ENCODE measurements around the gene AFAP1L2.

AFAP1L2 gene

GRCh38 chr10:114278884-114279191, 125.5 kb downstream of the AFAP1L2 start:
- no peak for DNase-seq (ENCODE audit: low read depth)
- no peak overlapping the region for H3K4me3 ChIP-seq (ENCODE audit: low read length)
- no peak for TF ChIP-seq CTCF (conservative IDR thresholded peaks at IDR 0.05; ENCODE audit: low read length)

- no peak for TF ChIP-seq CTCF (conservative IDR thresholded peaks at IDR 0.05; ENCODE audit: low read length)
- DNase-seq (ENCODE audit: low read depth): no peak
- H3K4me3 ChIP-seq (ENCODE audit: low read length): no peak overlapping the region
Observed at GRCh38 chr10:114278140-114278883, 126.0 kb downstream of the AFAP1L2 start.

GRCh38 chr10:114276671-114277070, 127.6 kb downstream of the AFAP1L2 start:
- no peak for DNase-seq (ENCODE audit: low read depth)
- H3K4me3 ChIP-seq (ENCODE audit: low read length): no peak overlapping the region
- no peak for TF ChIP-seq CTCF (conservative IDR thresholded peaks at IDR 0.05; ENCODE audit: low read length)

- TF ChIP-seq CTCF (conservative IDR thresholded peaks at IDR 0.05; ENCODE audit: low read length): no peak
- no peak for DNase-seq (ENCODE audit: low read depth)
- no peak overlapping the region for H3K4me3 ChIP-seq (ENCODE audit: low read length)
Observed at GRCh38 chr10:114276066-114276465, 128.2 kb downstream of the AFAP1L2 start.

- no peak overlapping the region for H3K4me3 ChIP-seq (ENCODE audit: low read length)
- no peak for DNase-seq (ENCODE audit: low read depth)
- no peak for TF ChIP-seq CTCF (conservative IDR thresholded peaks at IDR 0.05; ENCODE audit: low read length)
Observed at GRCh38 chr10:114274616-114275453, 129.5 kb downstream of the AFAP1L2 start.

- H3K4me3 ChIP-seq (ENCODE audit: low read length): no peak overlapping the region
- no peak for DNase-seq (ENCODE audit: low read depth)
- no peak for TF ChIP-seq CTCF (conservative IDR thresholded peaks at IDR 0.05; ENCODE audit: low read length)
Observed at GRCh38 chr10:114273910-114274309, 130.4 kb downstream of the AFAP1L2 start.

- no peak overlapping the region for H3K4me3 ChIP-seq (ENCODE audit: low read length)
- TF ChIP-seq CTCF (conservative IDR thresholded peaks at IDR 0.05; ENCODE audit: low read length): no peak
- no peak for DNase-seq (ENCODE audit: low read depth)
Observed at GRCh38 chr10:114272696-114273095, 131.6 kb downstream of the AFAP1L2 start.

All from AG10803 (cell line).